Neural progenitor cell (in vitro differentiated cells): ENCODE measurements around the gene BRINP2. TPM values are rescaled to one million over a fixed set of nuclear protein-coding genes. Genes with fewer than 3 reads are reported as not detected.

ENCODE experiments used
- DNase-seq: peaks from one replicate; pipeline ENCODE4 v3.0.0-alpha.2; 2016; ENCODE audit warnings: low spot score
- H2AFZ ChIP-seq: fragments of 200-600 bp; sonication (generic); replicated peaks from 2 replicates; pipeline ENCODE4 v1.6.1; 2016; ENCODE audit warnings: antibody characterized with exemption
- H3F3A ChIP-seq: fragments of 200-600 bp; sonication (generic); 2 replicates; pipeline ENCODE4 v1.6.1; 2016; ENCODE audit warnings: antibody characterized with exemption, low read depth
- H3K27ac ChIP-seq: fragments of 200-600 bp; sonication (generic); 2 replicates; pipeline ENCODE4 v1.5.1; 2016; ENCODE audit warnings: mild to moderate bottlenecking
- H3K27me3 ChIP-seq: fragments of 200-600 bp; sonication (generic); 2 replicates; pipeline ENCODE4 v1.6.1; 2016; ENCODE audit warnings: mild to moderate bottlenecking, moderate library complexity
- H3K36me3 ChIP-seq: fragments of 200-600 bp; sonication (generic); 2 replicates; pipeline ENCODE4 v1.5.1; 2016
- H3K4me1 ChIP-seq: fragments of 200-600 bp; sonication (generic); 2 replicates; pipeline ENCODE4 v1.6.1; 2016; ENCODE audit warnings: mixed run types
- H3K4me2 ChIP-seq: fragments of 200-600 bp; sonication (generic); 2 replicates; pipeline ENCODE4 v1.6.1; 2016
- H3K4me3 ChIP-seq: fragments of 200-600 bp; sonication (generic); 2 replicates; pipeline ENCODE4 v1.5.1; 2016
- H3K79me2 ChIP-seq: fragments of 200-600 bp; sonication (generic); 2 replicates; pipeline ENCODE4 v1.6.1; 2016; ENCODE audit warnings: low read depth
- H3K9ac ChIP-seq: fragments of 200-600 bp; sonication (generic); 2 replicates; pipeline ENCODE4 v1.6.1; 2016
- H3K9me3 ChIP-seq: fragments of 200-600 bp; sonication (generic); 2 replicates; pipeline ENCODE4 v1.5.1; 2016; ENCODE audit warnings: low read depth
- H4K20me1 ChIP-seq: fragments of 200-600 bp; sonication (generic); 2 replicates; pipeline ENCODE4 v1.6.1; 2016; ENCODE audit warnings: low read depth
- H3K27ac Mint-ChIP-seq: 3 replicates; pipeline ENCODE4 v1.8.0; 2021; ENCODE audit warnings: mixed read lengths
- H3K27me3 Mint-ChIP-seq: 2 replicates; pipeline ENCODE4 v1.8.0; 2022; ENCODE audit warnings: low read depth, mild to moderate bottlenecking, inconsistent platforms, moderate library complexity, mixed read lengths; ENCODE audit not compliant: insufficient read depth
- H3K36me3 Mint-ChIP-seq: 3 replicates; pipeline ENCODE4 v1.8.0; 2021; ENCODE audit warnings: mixed read lengths
- H3K4me1 Mint-ChIP-seq: 3 replicates; pipeline ENCODE4 v1.8.0; 2021; ENCODE audit warnings: mixed read lengths
- H3K4me3 Mint-ChIP-seq: 3 replicates; pipeline ENCODE4 v1.8.0; 2021; ENCODE audit warnings: mild to moderate bottlenecking, moderate library complexity, mixed read lengths
- H3K9me3 Mint-ChIP-seq: 3 replicates; pipeline ENCODE4 v1.8.0; 2020; ENCODE audit warnings: mixed read lengths
- CTCF ChIP-seq: fragments of 200-600 bp; sonication (generic); IDR thresholded peaks from 2 replicates; pipeline ENCODE4 v1.5.1; 2017; ENCODE audit warnings: antibody characterized with exemption, mild to moderate bottlenecking
- EZH2 ChIP-seq: fragments of 200-600 bp; sonication (generic); IDR thresholded peaks from 2 replicates; pipeline ENCODE4 v1.6.1; 2017; ENCODE audit warnings: antibody characterized with exemption, mild to moderate bottlenecking, moderate library complexity
- EZH2phosphoT487 ChIP-seq: fragments of 200-600 bp; sonication (generic); IDR thresholded peaks from 2 replicates; pipeline ENCODE4 v1.6.1; 2017; ENCODE audit warnings: antibody characterized with exemption
- total RNA-seq: library from RNA; depleted of rRNA; stranded (reverse); fragments of >200 nt; gene quantifications from 2 replicates; pipeline ENCODE4 v1.2.3, GENCODE V29; 2015; ENCODE audit warnings: low replicate concordance

Gene BRINP2
- total RNA-seq, 1 donor from 2014 or later, result not detected

GRCh38 chr1:177249231-177249630, 78.5 kb downstream of the BRINP2 start:
- Histone ChIP-seq H3K9ac (no peak overlapping the region), H3K4me1 (peaks cover 16% of the 10 kb centered on the region), H3K4me2 (no peak overlapping the region), H3K27me3 (no peaks in the 10 kb centered on the region), H3K36me3 (no peaks in the 10 kb centered on the region), H3F3A (no peaks in the 10 kb centered on the region), H3K27ac (no peak overlapping the region), H3K9me3 (no peaks in the 10 kb centered on the region), H4K20me1 (no peaks in the 10 kb centered on the region), H3K4me3 (no peak overlapping the region), H3K79me2 (no peaks in the 10 kb centered on the region), H2AFZ (no peak overlapping the region)
- H3K4me3 Mint-ChIP-seq, result no peak overlapping the region
- no peaks in the 10 kb centered on the region for H3K36me3 Mint-ChIP-seq
- no peaks in the 10 kb centered on the region for H3K27me3 Mint-ChIP-seq
- H3K9me3 Mint-ChIP-seq, result peaks cover 2% of the 10 kb centered on the region
- H3K27ac Mint-ChIP-seq, result no peak overlapping the region
- DNase-seq, result no peak
- no peak for TF ChIP-seq EZH2
- no peak for TF ChIP-seq CTCF
- no peak for TF ChIP-seq EZH2phosphoT487
- H3K4me1 Mint-ChIP-seq, result peaks cover 26% of the 10 kb centered on the region

- Mint-ChIP-seq H3K36me3 (no peaks in the 10 kb centered on the region), H3K4me1 (peaks cover 22% of the 10 kb centered on the region), H3K27ac (no peak overlapping the region), H3K27me3 (peaks cover 9% of the 10 kb centered on the region), H3K9me3 (peaks cover 2% of the 10 kb centered on the region), H3K4me3 (no peak overlapping the region)
- Histone ChIP-seq H3K9me3 (no peaks in the 10 kb centered on the region), H3K9ac (no peak overlapping the region), H3F3A (no peaks in the 10 kb centered on the region), H3K36me3 (no peaks in the 10 kb centered on the region), H3K79me2 (no peaks in the 10 kb centered on the region), H3K4me1 (no peaks in the 10 kb centered on the region), H3K27ac (no peak overlapping the region), H3K4me2 (no peak overlapping the region), H4K20me1 (no peaks in the 10 kb centered on the region), H3K4me3 (no peak overlapping the region), H3K27me3 (no peaks in the 10 kb centered on the region), H2AFZ (no peak overlapping the region)
- DNase-seq, result no peak
- TF ChIP-seq EZH2 (no peak), CTCF (no peak), EZH2phosphoT487 (no peak)
These were observed 82.1 kb downstream of the BRINP2 start for GRCh38 chr1:177252877-177253276.

DNA sequence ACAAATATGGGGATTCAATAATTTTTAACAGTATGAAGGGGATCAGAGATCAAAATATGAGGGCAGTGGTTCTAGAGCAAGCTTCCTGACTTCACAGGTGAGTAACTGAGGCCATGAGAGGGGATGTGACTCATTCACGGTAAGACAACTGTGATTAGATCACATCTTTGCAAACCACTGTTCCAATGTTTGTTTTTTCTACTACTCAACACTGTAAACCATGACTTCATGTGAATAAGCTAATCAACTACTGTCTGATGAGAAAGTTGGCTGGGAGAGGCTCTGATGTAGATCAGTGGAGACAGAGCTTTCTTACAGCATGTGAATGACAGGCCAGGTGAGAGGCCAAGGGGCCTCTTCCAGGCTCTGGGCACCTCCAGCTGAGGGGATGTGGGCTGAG, 84.7 kb downstream of the BRINP2 start:
- Mint-ChIP-seq H3K4me3 (no peak overlapping the region), H3K4me1 (peaks cover 7% of the 10 kb centered on the region), H3K36me3 (no peaks in the 10 kb centered on the region), H3K27ac (no peak overlapping the region), H3K27me3 (peaks cover 9% of the 10 kb centered on the region), H3K9me3 (peaks cover 2% of the 10 kb centered on the region)
- no peaks in the 10 kb centered on the region for H3F3A ChIP-seq
- no peak overlapping the region for H3K4me2 ChIP-seq
- H3K9ac ChIP-seq, result no peak overlapping the region
- H3K4me3 ChIP-seq, result no peak overlapping the region
- TF ChIP-seq EZH2phosphoT487 (no peak), EZH2 (no peak), CTCF (no peak)
- H3K4me1 ChIP-seq, result no peaks in the 10 kb centered on the region
- no peak overlapping the region for H2AFZ ChIP-seq
- H3K27ac ChIP-seq, result no peak overlapping the region
- no peaks in the 10 kb centered on the region for H3K36me3 ChIP-seq
- no peaks in the 10 kb centered on the region for H3K27me3 ChIP-seq
- H4K20me1 ChIP-seq, result no peaks in the 10 kb centered on the region
- H3K79me2 ChIP-seq, result no peaks in the 10 kb centered on the region
- no peaks in the 10 kb centered on the region for H3K9me3 ChIP-seq
- DNase-seq, result no peak
